GM23248 (cell line): ENCODE results near the gene CLEC18C. TPM values are rescaled to one million over a fixed set of nuclear protein-coding genes. Genes with fewer than 3 reads are reported as not detected.

Experiments used
- DNase-seq: peaks from one replicate; pipeline ENCODE4 v3.0.0-alpha.2; 2015
- H2AFZ ChIP-seq: fragments of 200-600 bp; sonication (generic); 2 replicates; pipeline ENCODE4 v1.6.1; 2016; ENCODE audit warnings: antibody characterized with exemption
- H3F3A ChIP-seq: fragments of 200-600 bp; sonication (generic); 2 replicates; pipeline ENCODE4 v1.6.1; 2016; ENCODE audit warnings: mild to moderate bottlenecking, antibody characterized with exemption, mixed run types; ENCODE audit not compliant: insufficient read depth
- H3K27ac ChIP-seq: fragments of 200-600 bp; sonication (generic); 2 replicates; pipeline ENCODE4 v1.5.1; 2016; ENCODE audit warnings: mild to moderate bottlenecking
- H3K27me3 ChIP-seq: fragments of 200-600 bp; sonication (generic); replicated peaks from 2 replicates; pipeline ENCODE4 v1.6.1; 2016; ENCODE audit warnings: mild to moderate bottlenecking; ENCODE audit not compliant: insufficient read depth
- H3K36me3 ChIP-seq: fragments of 200-600 bp; sonication (generic); 2 replicates; pipeline ENCODE4 v1.6.1; 2016; ENCODE audit warnings: low read depth, mild to moderate bottlenecking
- H3K4me1 ChIP-seq: fragments of 200-600 bp; sonication (generic); 2 replicates; pipeline ENCODE4 v1.6.1; 2016; ENCODE audit warnings: mild to moderate bottlenecking; ENCODE audit not compliant: insufficient read depth
- H3K4me2 ChIP-seq: fragments of 200-600 bp; sonication (generic); one replicate; pipeline ENCODE4 v1.6.1; 2016; ENCODE audit warnings: mild to moderate bottlenecking; ENCODE audit not compliant: unreplicated experiment
- H3K4me3 ChIP-seq: fragments of 200-600 bp; sonication (generic); 2 replicates; pipeline ENCODE4 v1.5.1; 2016; ENCODE audit warnings: mild to moderate bottlenecking
- H3K79me2 ChIP-seq: fragments of 200-600 bp; sonication (generic); 2 replicates; pipeline ENCODE4 v1.6.1; 2016; ENCODE audit warnings: mild to moderate bottlenecking; ENCODE audit not compliant: insufficient read depth
- H3K9ac ChIP-seq: fragments of 200-600 bp; sonication (generic); 2 replicates; pipeline ENCODE4 v1.6.1; 2016; ENCODE audit warnings: mild to moderate bottlenecking
- H3K9me2 ChIP-seq: fragments of 200-600 bp; sonication (generic); 2 replicates; pipeline ENCODE4 v1.6.1; 2016; ENCODE audit warnings: mixed run types, mild to moderate bottlenecking, moderate library complexity; ENCODE audit not compliant: insufficient read depth
- H3K9me3 ChIP-seq: fragments of 200-600 bp; sonication (generic); one replicate; pipeline ENCODE4 v1.6.1; 2017; ENCODE audit warnings: low read depth
- H4K20me1 ChIP-seq: fragments of 200-600 bp; sonication (generic); 2 replicates; pipeline ENCODE4 v1.6.0; 2016; ENCODE audit not compliant: insufficient read depth
- EZH2 ChIP-seq: fragments of 200-600 bp; sonication (generic); IDR thresholded peaks from 2 replicates; pipeline ENCODE4 v1.6.1; 2018; ENCODE audit warnings: antibody characterized with exemption, mild to moderate bottlenecking; ENCODE audit not compliant: insufficient read depth, poor library complexity, severe bottlenecking
- EZH2phosphoT487 ChIP-seq: fragments of 200-600 bp; sonication (generic); IDR thresholded peaks from 2 replicates; pipeline ENCODE4 v1.6.1; 2018; ENCODE audit warnings: antibody characterized with exemption, moderate library complexity, mild to moderate bottlenecking, low read depth; ENCODE audit not compliant: insufficient read depth
- WGBS, 2 experiments: methylation state at CpG; one replicate each; pipeline ENCODE4 v1.1.6; 2015 to 2017; ENCODE audit warnings: low lambda C conversion rate in 2 of 2, low coverage in 1 of 2; ENCODE audit errors: missing lambda C conversion rate in 2 of 2; 5-methylcytosine and 5-hydroxymethylcytosine counted together
- in situ Hi-C: fragments of 300-500 bp; cut with MboI; formaldehyde crosslinking; loops from 2 replicates; pipeline ENCODE4 v1.15.0; 2020
- polyA plus RNA-seq: library from polyadenylated mRNA; unstranded; fragments of >200 nt; fragmentation: Nextera tagmentation; extraction: Ambion mirVana; gene quantifications from 2 replicates; pipeline ENCODE4 v1.2.1, GENCODE V29; 2016
- total RNA-seq: library from RNA; depleted of rRNA; stranded (reverse); fragments of >200 nt; shearing (Covaris generic); gene quantifications from 2 replicates; pipeline ENCODE4 v1.2.3, GENCODE V29; 2014

The CLEC18C gene
- total and polyA plus RNA-seq, 2 experiments from 2014 or later: 0.43 TPM; not detected in 1

DNA sequence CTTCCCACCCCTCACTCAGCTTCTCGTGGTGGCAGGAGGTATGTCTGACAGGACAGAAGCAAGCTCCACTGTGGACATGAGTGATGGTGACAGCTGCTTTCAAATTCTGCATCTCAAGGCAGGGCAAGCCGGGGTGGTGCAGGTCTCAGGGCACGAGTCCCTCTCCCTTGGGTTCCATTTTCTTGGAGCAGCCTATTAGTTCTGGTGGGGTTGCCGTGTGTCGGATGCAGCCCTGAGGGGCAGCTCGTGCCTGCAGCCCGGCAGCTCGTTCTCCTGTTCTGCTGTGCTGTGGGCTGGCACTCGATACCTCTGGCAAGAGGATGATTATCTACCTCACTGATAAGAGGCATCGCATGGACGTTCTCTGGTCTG, 16.5 kb upstream of the CLEC18C start:
- Histone ChIP-seq H2AFZ (no peak overlapping the region), H3K27ac (no peak overlapping the region), H3F3A (peaks cover 17% of the 10 kb centered on the region), H3K9me3 (no peaks in the 10 kb centered on the region), H3K27me3 (no peaks in the 10 kb centered on the region), H3K9me2 (no peaks in the 10 kb centered on the region), H3K36me3 (peaks cover 44% of the 10 kb centered on the region), H3K4me1 (peaks cover 5% of the 10 kb centered on the region; the same call in 1 of the 2 replicates), H3K79me2 (no peaks in the 10 kb centered on the region), H3K9ac (no peak overlapping the region), H3K4me3 (no peak overlapping the region), H3K4me2 (no peak overlapping the region), H4K20me1 (no peaks in the 10 kb centered on the region)
- DNase-seq: no peak
- WGBS, 2 experiments: 89 to 93% methylated on average over 11 of the region's 11 CpGs
- no peak for TF ChIP-seq EZH2phosphoT487
- no peak for TF ChIP-seq EZH2
- in situ Hi-C loops: no loop called here

DNA sequence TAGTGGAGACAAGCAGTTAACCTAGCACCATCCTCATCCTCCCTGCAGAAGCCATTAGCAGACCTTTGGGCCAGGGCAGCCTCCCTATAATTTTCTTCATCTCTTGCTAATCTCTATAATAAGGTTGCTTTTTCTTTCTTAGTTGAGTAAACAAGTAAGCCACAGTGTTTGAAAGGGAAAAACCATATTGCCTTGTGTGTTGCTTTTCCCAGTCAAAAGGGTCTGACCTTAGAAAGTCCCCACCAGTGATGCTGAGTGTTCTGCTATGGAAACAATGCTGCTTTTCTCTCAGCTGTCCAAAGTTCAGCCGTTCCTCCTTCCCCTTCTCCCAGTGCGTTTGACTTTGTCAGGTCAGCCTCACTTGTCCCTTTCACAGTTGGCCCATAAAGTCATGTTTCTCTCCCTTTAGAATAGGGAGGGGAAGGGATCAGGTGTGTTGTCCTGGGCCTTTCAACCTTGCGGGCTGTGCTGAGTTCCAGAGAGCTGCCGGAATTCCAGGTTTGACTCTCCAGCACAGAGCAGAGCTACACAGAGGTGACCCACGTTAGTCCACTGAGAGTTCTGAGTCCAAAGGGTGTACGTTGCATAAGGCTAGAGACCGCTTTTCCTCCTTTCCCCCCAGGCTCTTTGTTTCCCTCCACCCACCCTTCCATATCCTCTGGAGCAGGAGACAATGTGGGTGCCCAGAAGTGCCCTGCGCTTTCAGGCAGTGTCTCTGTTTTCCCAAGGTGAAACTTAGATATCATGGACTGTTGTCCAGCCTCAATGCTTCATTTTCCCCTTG, 15.9 kb upstream of the CLEC18C start:
- no peaks in the 10 kb centered on the region for H3K79me2 ChIP-seq
- H2AFZ ChIP-seq: no peak overlapping the region
- no peak overlapping the region for H3K4me2 ChIP-seq
- H3K4me1 ChIP-seq: peaks cover 11% of the 10 kb centered on the region
- no peaks in the 10 kb centered on the region for H3K9me2 ChIP-seq
- H3K9ac ChIP-seq: no peak overlapping the region
- no peak for DNase-seq
- H3K36me3 ChIP-seq: peaks cover 39% of the 10 kb centered on the region
- no peak for TF ChIP-seq EZH2
- TF ChIP-seq EZH2phosphoT487: no peak
- no peaks in the 10 kb centered on the region for H3K9me3 ChIP-seq
- H3K27me3 ChIP-seq: no peaks in the 10 kb centered on the region
- H3K27ac ChIP-seq: no peak overlapping the region
- H4K20me1 ChIP-seq: no peaks in the 10 kb centered on the region
- in situ Hi-C loops: no loop called here
- WGBS, 2 experiments: 91% methylated on average over 8 of the region's 8 CpGs
- H3K4me3 ChIP-seq: no peak overlapping the region
- peaks cover 22% of the 10 kb centered on the region for H3F3A ChIP-seq

DNA sequence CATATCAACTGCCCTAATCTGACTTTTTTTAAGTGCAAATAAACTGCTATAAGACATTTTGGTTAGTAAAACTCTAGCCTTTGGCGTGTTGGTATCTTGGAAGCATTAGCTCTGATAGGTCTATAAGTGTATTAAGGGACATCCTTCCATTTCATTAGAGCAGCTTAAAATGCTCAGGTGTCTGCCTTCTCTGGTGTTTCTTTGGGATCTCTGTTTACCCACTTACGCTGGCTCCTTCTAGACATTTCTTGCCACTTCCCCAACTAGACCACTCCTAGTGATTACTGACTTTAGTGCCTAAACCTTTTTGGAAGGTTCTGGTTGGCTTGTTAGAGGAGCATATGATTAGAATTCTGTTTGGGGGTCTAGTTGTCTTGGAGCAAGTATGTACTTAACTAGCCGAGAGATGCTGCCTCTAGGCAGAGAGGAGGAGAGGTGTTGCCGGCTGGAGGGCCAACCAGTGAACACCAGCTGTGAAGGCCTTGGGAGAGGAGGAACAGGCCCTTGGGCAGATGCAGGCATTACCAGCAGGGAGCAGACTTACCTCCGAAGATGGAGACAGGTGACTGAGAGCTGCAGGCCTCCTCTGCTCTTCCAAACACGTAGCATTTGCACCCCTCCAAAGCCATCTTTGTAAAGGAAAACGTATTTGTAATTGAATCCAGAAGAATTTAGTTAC, 15.2 kb upstream of the CLEC18C start:
- no peak overlapping the region for H3K9ac ChIP-seq
- no peak overlapping the region for H2AFZ ChIP-seq
- DNase-seq: no peak
- H3K4me1 ChIP-seq: peaks cover 12% of the 10 kb centered on the region
- no peak for TF ChIP-seq EZH2
- no peak for TF ChIP-seq EZH2phosphoT487
- H3F3A ChIP-seq: peaks cover 22% of the 10 kb centered on the region
- H3K36me3 ChIP-seq: peaks cover 32% of the 10 kb centered on the region
- WGBS, 2 experiments: 69 to 76% methylated on average over 7 of the region's 7 CpGs
- H3K79me2 ChIP-seq: no peaks in the 10 kb centered on the region
- H3K9me2 ChIP-seq: no peaks in the 10 kb centered on the region
- H3K4me3 ChIP-seq: no peak overlapping the region
- in situ Hi-C loops: no loop called here
- no peak overlapping the region for H3K4me2 ChIP-seq
- no peaks in the 10 kb centered on the region for H3K27me3 ChIP-seq
- no peaks in the 10 kb centered on the region for H3K9me3 ChIP-seq
- no peak overlapping the region for H3K27ac ChIP-seq
- no peaks in the 10 kb centered on the region for H4K20me1 ChIP-seq

DNA sequence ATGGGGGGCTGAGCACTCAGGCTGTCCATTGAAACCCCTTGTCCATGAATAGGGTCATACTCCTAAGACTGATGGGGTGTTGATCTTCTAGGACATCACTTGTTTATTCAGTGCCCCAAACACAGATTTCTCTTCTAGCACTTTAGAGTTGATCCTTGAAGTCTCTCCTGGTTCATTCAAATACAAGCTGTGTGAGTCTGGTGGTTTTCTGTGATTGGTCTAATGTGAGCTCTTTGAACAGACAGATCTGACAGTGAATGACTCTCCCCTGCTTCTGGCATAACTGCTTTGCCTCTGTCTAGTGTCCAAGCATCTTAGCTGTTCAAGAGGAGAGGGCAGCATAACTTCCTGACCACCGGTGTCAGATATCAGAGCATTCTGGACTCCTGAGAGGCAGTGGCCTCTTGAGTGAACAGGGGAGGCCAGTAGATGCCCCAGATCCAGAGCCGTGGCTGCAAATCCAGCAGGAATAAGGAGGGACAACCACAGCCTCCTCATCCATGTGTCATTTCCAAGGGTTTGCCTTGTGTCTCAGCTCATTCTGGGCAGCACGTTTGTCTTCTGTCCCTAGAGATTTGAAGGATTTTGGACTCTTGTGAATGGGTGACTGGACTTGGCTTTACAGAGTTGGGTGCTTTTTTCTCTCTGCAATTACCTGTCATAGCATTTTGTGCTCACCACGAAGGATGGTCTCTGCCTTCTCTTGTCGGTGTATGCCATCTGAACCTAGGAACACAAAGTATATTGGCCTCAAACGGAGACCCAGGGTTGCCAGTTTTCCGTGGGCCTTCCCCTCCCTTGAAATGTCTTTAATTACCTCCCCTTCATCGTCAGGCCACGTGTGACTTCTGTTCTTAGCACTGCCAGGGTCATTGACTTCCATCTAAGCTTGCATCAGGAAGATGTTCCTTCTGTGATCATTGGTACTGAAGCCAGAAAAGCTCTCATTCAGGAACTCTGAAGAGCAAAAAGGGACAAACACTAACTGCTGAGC, 13.9 kb upstream of the CLEC18C start:
- no peak for TF ChIP-seq EZH2
- TF ChIP-seq EZH2phosphoT487: no peak
- peaks cover 12% of the 10 kb centered on the region for H3K4me1 ChIP-seq
- no peaks in the 10 kb centered on the region for H3K9me2 ChIP-seq
- peaks cover 22% of the 10 kb centered on the region for H3F3A ChIP-seq
- no peaks in the 10 kb centered on the region for H3K9me3 ChIP-seq
- H3K9ac ChIP-seq: no peak overlapping the region
- H4K20me1 ChIP-seq: no peaks in the 10 kb centered on the region
- in situ Hi-C loops: no loop called here
- H3K27me3 ChIP-seq: no peaks in the 10 kb centered on the region
- H3K36me3 ChIP-seq: peaks cover 19% of the 10 kb centered on the region
- WGBS, 2 experiments: 46 to 54% methylated on average over 9 of the region's 9 CpGs
- H3K4me2 ChIP-seq: no peak overlapping the region
- DNase-seq: peak; percentile 24
- no peak overlapping the region for H3K4me3 ChIP-seq
- no peaks in the 10 kb centered on the region for H3K79me2 ChIP-seq
- H3K27ac ChIP-seq: no peak overlapping the region
- no peak overlapping the region for H2AFZ ChIP-seq
